Endothelial cell of umbilical vein (primary cell): ENCODE results near the gene KIF25. TPM values are rescaled to one million over a fixed set of nuclear protein-coding genes. Genes with fewer than 3 reads are reported as not detected.

Experiments
- BruUV-seq: library from RNA; stranded (reverse); fragments of 400-500 nt; replicated peaks from 2 replicates; lab custom pipeline; 2021; lab: Mats Ljungman, UMichigan
- CTCF ChIA-PET: fragments of 300-600, 350-600 bp; sonication (Branson Sonifier 250); formaldehyde crosslinking; loops from one replicate; lab custom pipeline; 2021; ENCODE audit warnings: antibody characterized with exemption, inconsistent platforms; lab: Charles Lee
- POLR2A ChIA-PET: fragments of 300-600, 350-600 bp; sonication (Branson Sonifier 250); formaldehyde crosslinking; loops from one replicate; lab custom pipeline; 2021; ENCODE audit warnings: antibody characterized with exemption, inconsistent platforms; lab: Charles Lee
- DNase-seq: peaks from one replicate; pipeline ENCODE4 v3.0.0-alpha.2; 2011; ENCODE audit warnings: low read depth, low spot score
- FAIRE-seq: peaks from 2 replicates; lab custom pipeline; 2011; peaks lifted over from hg19 to GRCh38; lab: Jason Lieb, UNC
- H2AFZ ChIP-seq: 2 replicates; pipeline ENCODE4 v1.6.0; 2012; ENCODE audit warnings: low read depth, low read length, control low read depth, inconsistent platforms
- H3K27ac ChIP-seq: 2 replicates; pipeline ENCODE4 v1.5.1; 2011; ENCODE audit warnings: low read depth, mild to moderate bottlenecking, control low read depth, low read length, moderate library complexity; ENCODE audit not compliant: insufficient read depth
- H3K27me3 ChIP-seq, 2 experiments: 2 replicates each; pipeline versions ENCODE4 v1.6.0 to v1.6.1; 2011; ENCODE audit warnings: low read length in 2 of 2, mixed read lengths in 1 of 2; ENCODE audit not compliant: control insufficient read depth in 2 of 2, insufficient read depth in 2 of 2
- H3K36me3 ChIP-seq, 2 experiments: 2 replicates in 1 of 2; 3 replicates in 1 of 2; pipeline ENCODE4 v1.5.1; 2011; ENCODE audit warnings: low read length in 2 of 2, mild to moderate bottlenecking in 1 of 2, moderate library complexity in 1 of 2; ENCODE audit not compliant: control insufficient read depth in 2 of 2, insufficient read depth in 2 of 2; ENCODE audit errors: extremely low read depth in 1 of 2
- H3K4me1 ChIP-seq: 3 replicates; pipeline ENCODE4 v1.5.1; 2011; ENCODE audit warnings: mild to moderate bottlenecking, low read length; ENCODE audit not compliant: control insufficient read depth, insufficient read depth; ENCODE audit errors: extremely low read depth
- H3K4me2 ChIP-seq: 2 replicates; pipeline ENCODE4 v1.6.1; 2011; ENCODE audit warnings: low read length, control low read depth, mixed read lengths; ENCODE audit not compliant: insufficient read depth
- H3K4me3 ChIP-seq, 3 experiments: fragments of 200-600 bp in 1 of 3; sonication (generic), shearing (Covaris generic) in 1 of 3; replicated peaks in 1 of 3; 2 replicates each; pipeline ENCODE4 v1.5.1; 2011 to 2016; ENCODE audit warnings: control low read depth in 3 of 3, low read length in 3 of 3, mild to moderate bottlenecking in 2 of 3, inconsistent platforms in 1 of 3, low read depth in 1 of 3, moderate library complexity in 1 of 3; ENCODE audit not compliant: insufficient read depth in 1 of 3
- H3K79me2 ChIP-seq: 2 replicates; pipeline ENCODE4 v1.6.0; 2012; ENCODE audit warnings: low read length, inconsistent platforms; ENCODE audit not compliant: control insufficient read depth, insufficient read depth
- H3K9ac ChIP-seq: replicated peaks from 2 replicates; pipeline ENCODE3; 2011; ENCODE audit warnings: low read length, control low read depth; ENCODE audit not compliant: insufficient read depth; ENCODE audit errors: extremely low read depth
- H3K9me1 ChIP-seq: replicated peaks from 3 replicates; pipeline ENCODE4 v1.6.0; 2011; ENCODE audit warnings: mild to moderate bottlenecking, low read length; ENCODE audit not compliant: control insufficient read depth, insufficient read depth; ENCODE audit errors: extremely low read depth
- H3K9me3 ChIP-seq: replicated peaks from 2 replicates; pipeline ENCODE4 v1.5.1; 2012; ENCODE audit warnings: low read length, inconsistent platforms; ENCODE audit not compliant: control insufficient read depth, insufficient read depth
- H4K20me1 ChIP-seq: replicated peaks from 2 replicates; pipeline ENCODE3; 2011; ENCODE audit warnings: mild to moderate bottlenecking, low read length; ENCODE audit not compliant: control insufficient read depth, insufficient read depth; ENCODE audit errors: extremely low read depth
- EZH2 ChIP-seq: IDR thresholded peaks from 2 replicates; pipeline ENCODE4 v1.6.1; 2012; ENCODE audit warnings: borderline replicate concordance, low read depth, mild to moderate bottlenecking, moderate library complexity, low read length, inconsistent platforms; ENCODE audit not compliant: severe bottlenecking
- FOS ChIP-seq: IDR thresholded peaks from 2 replicates; pipeline ENCODE4 v1.6.1; 2011; ENCODE audit warnings: mild to moderate bottlenecking, low read length, moderate library complexity, borderline replicate concordance; ENCODE audit not compliant: insufficient read depth
- GATA2 ChIP-seq: IDR thresholded peaks from 2 replicates; pipeline ENCODE4 v1.7.0; 2011; ENCODE audit warnings: low read depth, mild to moderate bottlenecking, moderate library complexity, mixed read lengths, low read length; ENCODE audit not compliant: insufficient read length, insufficient read depth
- JUN ChIP-seq: IDR thresholded peaks from 2 replicates; pipeline ENCODE4 v1.6.1; 2011; ENCODE audit warnings: borderline replicate concordance, low read depth; ENCODE audit not compliant: insufficient read length, insufficient read depth
- MYC ChIP-seq: IDR thresholded peaks from one replicate; pipeline ENCODE4 v1.6.1; 2011; ENCODE audit warnings: mild to moderate bottlenecking, low read depth, low read length
- POLR2A ChIP-seq: IDR thresholded peaks from 2 replicates; pipeline ENCODE4 v1.6.1; 2012; ENCODE audit warnings: low read depth, mild to moderate bottlenecking, control low read depth, low read length
- dilution Hi-C: fragments of 300-500 bp; cut with MboI; formaldehyde crosslinking; loops from one replicate; pipeline ENCODE4 v1.15.0; 2019; ENCODE audit warnings: low sequenced_read_pairs; ENCODE audit not compliant: extremely low pct_ligation_motif_present
- intact Hi-C: fragments of 100-400 bp; cut with micrococcal nuclease; formaldehyde crosslinking; loops from one replicate; pipeline ENCODE4 v1.10.0; 2022
- polyA plus RNA-seq, 4 experiments: library from polyadenylated mRNA; depleted of rRNA in 3 of 4; stranded (reverse) in 3 of 4; unstranded in 1 of 4; fragments of >200 nt; gene quantifications; 2 replicates each; pipeline versions ENCODE4 v1.2.1 to v1.2.3, GENCODE V29; 2011 to 2012; ENCODE audit warnings: missing spikeins in 1 of 4
- total RNA-seq: library from RNA; stranded (reverse); gene quantifications from 2 replicates; pipeline ENCODE4 v1.2.3, GENCODE V29; 2021
- TF ChIP-seq, protein P1 (sequence below), 2 donors: IDR thresholded peaks; 1 replicate in 1 of 2; 2 replicates in 1 of 2; pipeline ENCODE4 v1.5.1; 2011; ENCODE audit warnings: low read length in 2 of 2, mild to moderate bottlenecking in 2 of 2, moderate library complexity in 2 of 2, control low read depth in 1 of 2, inconsistent platforms in 1 of 2, low read depth in 1 of 2; ENCODE audit not compliant: insufficient read depth in 1 of 2; ENCODE audit errors: extremely low read depth in 1 of 2
- TF ChIP-seq, protein P2 (sequence below): IDR thresholded peaks from 2 replicates; pipeline ENCODE4 v1.6.1; 2011; ENCODE audit not compliant: insufficient read depth, insufficient read length

KIF25 gene
- total and polyA plus RNA-seq, 2 donors (not counting 3 experiments of a cell fraction or from before 2014, with no cell fraction given), result not detected

DNA sequence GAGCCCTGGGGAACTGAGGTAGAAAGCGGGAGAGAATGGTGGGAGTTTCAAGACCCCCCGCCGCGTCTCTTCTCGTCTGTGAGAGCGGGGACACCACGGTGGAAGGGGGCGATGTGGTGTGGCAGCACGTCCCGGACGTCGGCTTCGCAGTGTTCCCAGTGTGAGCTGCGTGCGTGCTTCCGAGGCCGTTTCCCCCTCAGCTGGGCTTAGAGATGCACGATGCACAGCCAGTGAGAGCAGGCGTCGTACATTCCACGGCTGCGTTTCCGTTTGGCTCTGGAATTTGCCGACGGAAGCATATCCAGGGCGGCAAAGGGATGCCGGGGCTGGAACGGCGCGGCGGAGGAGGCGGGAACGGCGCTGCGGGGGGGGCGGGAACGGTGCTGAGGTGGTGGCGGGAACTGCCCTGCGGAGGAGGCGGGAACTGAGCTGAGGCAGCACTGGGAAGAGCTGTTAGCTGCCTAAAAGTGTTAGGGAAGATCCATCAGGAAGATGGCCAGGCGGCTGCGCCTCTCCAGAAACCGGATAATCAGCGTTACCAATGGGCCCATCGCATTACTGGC lies 37.7 kb downstream of the KIF25 start:
- peak overlapping the region; percentile 51 for H2AFZ ChIP-seq
- no peaks in the 10 kb centered on the region for H3K79me2 ChIP-seq
- BruUV-seq, result no TSS peak
- TF ChIP-seq JUN (no peak), FOS (no peak), POLR2A (no peak), EZH2 (no peak), GATA2 (no peak), MYC (peak; percentile 54)
- TF ChIP-seq, protein P1, sequence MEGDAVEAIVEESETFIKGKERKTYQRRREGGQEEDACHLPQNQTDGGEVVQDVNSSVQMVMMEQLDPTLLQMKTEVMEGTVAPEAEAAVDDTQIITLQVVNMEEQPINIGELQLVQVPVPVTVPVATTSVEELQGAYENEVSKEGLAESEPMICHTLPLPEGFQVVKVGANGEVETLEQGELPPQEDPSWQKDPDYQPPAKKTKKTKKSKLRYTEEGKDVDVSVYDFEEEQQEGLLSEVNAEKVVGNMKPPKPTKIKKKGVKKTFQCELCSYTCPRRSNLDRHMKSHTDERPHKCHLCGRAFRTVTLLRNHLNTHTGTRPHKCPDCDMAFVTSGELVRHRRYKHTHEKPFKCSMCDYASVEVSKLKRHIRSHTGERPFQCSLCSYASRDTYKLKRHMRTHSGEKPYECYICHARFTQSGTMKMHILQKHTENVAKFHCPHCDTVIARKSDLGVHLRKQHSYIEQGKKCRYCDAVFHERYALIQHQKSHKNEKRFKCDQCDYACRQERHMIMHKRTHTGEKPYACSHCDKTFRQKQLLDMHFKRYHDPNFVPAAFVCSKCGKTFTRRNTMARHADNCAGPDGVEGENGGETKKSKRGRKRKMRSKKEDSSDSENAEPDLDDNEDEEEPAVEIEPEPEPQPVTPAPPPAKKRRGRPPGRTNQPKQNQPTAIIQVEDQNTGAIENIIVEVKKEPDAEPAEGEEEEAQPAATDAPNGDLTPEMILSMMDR (IDR thresholded peaks at IDR 0.05; ENCODE audit: extremely low read depth in 1 of 2, insufficient read depth in 1 of 2, low read depth in 1 of 2, low read length in 2 of 2), result no peak
- TF ChIP-seq, protein P2, sequence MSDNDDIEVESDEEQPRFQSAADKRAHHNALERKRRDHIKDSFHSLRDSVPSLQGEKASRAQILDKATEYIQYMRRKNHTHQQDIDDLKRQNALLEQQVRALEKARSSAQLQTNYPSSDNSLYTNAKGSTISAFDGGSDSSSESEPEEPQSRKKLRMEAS, result peak; percentile 84
- CTCF ChIA-PET, result interaction anchor here (0.6 to 0.7 kb wide), 2 partner anchors 60 to 1408 kb away, joined by 3 read pairs; no protein-coding TSS in a partner anchor
- H3K36me3 ChIP-seq, result no peaks in the 10 kb centered on the region
- H3K4me3 ChIP-seq, result peak overlapping the region in 2 of 3 experiments; percentile 10 to 27
- POLR2A ChIA-PET, result no interaction called here
- peak overlapping the region; percentile 37 for H3K9ac ChIP-seq
- H4K20me1 ChIP-seq, result no peaks in the 10 kb centered on the region
- dilution Hi-C loops (no loop called here), intact Hi-C loops (loop anchor here (1.0 to 10.0 kb wide), 4 partner anchors 28 to 210 kb away; partner anchors contain the start of gene AFDN)
- H3K27ac ChIP-seq, result peak overlapping the region; percentile 50
- H3K27me3 ChIP-seq, result no peaks in the 10 kb centered on the region
- peaks cover 2% of the 10 kb centered on the region for H3K9me3 ChIP-seq
- H3K4me2 ChIP-seq, result peak overlapping the region; percentile 68
- FAIRE-seq, result peak; percentile 86
- H3K4me1 ChIP-seq, result peaks cover 25% of the 10 kb centered on the region
- no peaks in the 10 kb centered on the region for H3K9me1 ChIP-seq
- peak; percentile 36 for DNase-seq
